Neural cell (in vitro differentiated cells): ENCODE data around the gene ACOX3.

Source experiments
- EZH2 ChIP-seq: fragments of 200-600, 300-800 bp; shearing (Covaris generic), sonication (generic); IDR thresholded peaks from 2 replicates; pipeline ENCODE4 v1.6.1; 2014; ENCODE audit warnings: antibody characterized with exemption, low read length, borderline replicate concordance, mild to moderate bottlenecking; ENCODE audit not compliant: insufficient read depth, poor library complexity, severe bottlenecking
- POLR2AphosphoS5 ChIP-seq: IDR thresholded peaks from 2 replicates; pipeline ENCODE4 v1.6.1; 2012

DNA sequence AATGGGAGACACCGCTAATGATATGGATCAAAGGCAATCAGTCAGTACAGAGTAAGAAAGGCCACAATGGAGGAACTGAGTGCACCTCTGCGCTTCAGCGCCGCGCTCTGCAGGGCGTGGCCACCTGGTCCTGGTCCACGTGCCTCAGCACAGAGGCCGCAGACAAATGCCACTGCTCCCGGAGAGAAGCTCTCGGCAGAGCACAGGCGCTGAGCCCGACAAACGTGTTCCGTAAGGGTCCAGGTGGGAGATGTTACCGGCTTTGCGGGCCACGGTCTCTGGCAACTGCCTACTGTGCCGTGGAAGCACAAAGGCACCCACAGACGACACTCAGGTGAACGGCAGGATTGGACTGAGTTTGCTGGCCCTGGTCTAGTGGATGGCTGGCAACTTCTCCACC is 68.9 kb downstream of the ACOX3 start:
- no peak for TF ChIP-seq EZH2
- no peak for TF ChIP-seq POLR2AphosphoS5
